H1 (cell line): ENCODE data around the gene ST6GALNAC5. TPM values are rescaled to one million over a fixed set of nuclear protein-coding genes. Genes with fewer than 3 reads are reported as not detected.

Source experiments
- BACH1 ChIP-seq: IDR thresholded peaks from 2 replicates; pipeline ENCODE4 v1.6.1; 2012; ENCODE audit warnings: low read length, improper control_type of control experiment
- CHD7 ChIP-seq: fragments of 300-600 bp; sonication (generic); IDR thresholded peaks from 2 replicates; pipeline ENCODE4 v1.7.1; 2012; ENCODE audit warnings: low read length, moderate library complexity, mild to moderate bottlenecking, inconsistent platforms; ENCODE audit not compliant: insufficient replicate concordance
- CTBP2 ChIP-seq: IDR thresholded peaks from 2 replicates; pipeline ENCODE4 v1.7.0; 2011; ENCODE audit warnings: borderline replicate concordance, mild to moderate bottlenecking, moderate library complexity, mixed read lengths, low read length; ENCODE audit not compliant: insufficient read depth, insufficient read length
- EP300 ChIP-seq, 2 experiments: IDR thresholded peaks; 1 replicate in 1 of 2; 2 replicates in 1 of 2; pipeline ENCODE4 v1.6.1; 2011 to 2012; ENCODE audit warnings: low read depth in 2 of 2, low read length in 2 of 2, mild to moderate bottlenecking in 2 of 2, borderline replicate concordance in 1 of 2, inconsistent platforms in 1 of 2, moderate library complexity in 1 of 2
- FOSL1 ChIP-seq: IDR thresholded peaks from 2 replicates; pipeline ENCODE4 v1.6.1; 2011; ENCODE audit warnings: mild to moderate bottlenecking, low read depth, low read length, moderate library complexity; ENCODE audit not compliant: insufficient read depth
- JUND ChIP-seq: IDR thresholded peaks from 2 replicates; pipeline ENCODE4 v1.6.1; 2011; ENCODE audit warnings: mild to moderate bottlenecking, improper control_type of control experiment, low read length
- POLR2A ChIP-seq, 2 experiments: IDR thresholded peaks; 1 replicate in 1 of 2; 2 replicates in 1 of 2; pipeline ENCODE4 v1.6.1; 2011; ENCODE audit warnings: low read depth in 2 of 2, low read length in 2 of 2, mild to moderate bottlenecking in 2 of 2; ENCODE audit errors: control extremely low read depth in 1 of 2
- SP2 ChIP-seq: IDR thresholded peaks from 2 replicates; pipeline ENCODE4 v1.6.1; 2012; ENCODE audit warnings: mild to moderate bottlenecking, low read length, inconsistent platforms
- SRF ChIP-seq: IDR thresholded peaks from 2 replicates; pipeline ENCODE4 v1.6.1; 2011; ENCODE audit warnings: mild to moderate bottlenecking, low read depth, low read length, moderate library complexity
- TAF1 ChIP-seq: IDR thresholded peaks from 2 replicates; pipeline ENCODE4 v1.6.1; 2011; ENCODE audit warnings: mild to moderate bottlenecking, low read depth, low read length
- polyA plus RNA-seq, 7 experiments: library from polyadenylated mRNA; depleted of rRNA in 3 of 7; stranded (reverse) in 5 of 7; unstranded in 2 of 7; fragments of >200 nt in 5 of 7; fragments of 200-250 nt in 2 of 7; gene quantifications; 1 replicate in 5 of 7; 2 replicates in 1 of 7; 4 replicates in 1 of 7; pipeline versions ENCODE4 v1.2.1 to v1.2.3, GENCODE V29; 2011 to 2013; ENCODE audit warnings: missing spikeins in 2 of 7, mixed read lengths in 2 of 7
- total RNA-seq: library from RNA; stranded (reverse); fragmentation: NEBNext Ultra II Directional; extraction: Animal tissue kit (Norgen Biotek cat#: 25700); gene quantifications from 2 replicates; pipeline ENCODE4 v1.2.1, GENCODE V29; 2021
- TF ChIP-seq, protein P1 (sequence below): IDR thresholded peaks from 2 replicates; pipeline ENCODE4 v1.6.1; 2011; ENCODE audit warnings: low read length, improper control_type of control experiment

Gene ST6GALNAC5
- total and polyA plus RNA-seq, 2 of the 8 experiments (the other 6 are each of a cell fraction or from before 2014, with no cell fraction given): 6.2 to 7.3 TPM

DNA sequence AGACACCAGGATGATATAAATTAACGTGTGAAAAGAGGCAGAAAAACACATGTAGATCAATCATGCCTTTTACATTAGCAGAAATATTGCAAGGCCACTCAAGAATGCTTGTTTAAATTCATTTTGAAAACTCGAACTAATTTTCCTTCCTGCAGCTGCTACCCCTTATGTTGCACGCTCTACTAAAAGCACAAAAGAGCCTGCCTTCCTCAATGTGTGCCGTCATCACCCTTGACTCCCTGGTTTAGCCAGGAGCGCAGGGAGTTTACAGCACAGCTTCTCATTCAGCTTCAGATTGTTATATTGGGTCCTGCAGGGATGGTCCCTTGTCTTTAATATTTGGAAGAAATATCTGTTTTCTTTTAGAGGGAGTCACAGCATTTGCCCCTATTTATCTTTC, 10.1 kb upstream of the ST6GALNAC5 start (continued):
- TF ChIP-seq CHD7 (no peak), FOSL1 (no peak), CTBP2 (no peak), EP300 (IDR thresholded peaks at IDR 0.05; ENCODE audit: borderline replicate concordance in 1 of 2, low read depth in 2 of 2, low read length in 2 of 2) (no peak), SP2 (no peak), BACH1 (no peak), TAF1 (no peak), SRF (no peak), JUND (no peak), POLR2A (IDR thresholded peaks at IDR 0.05; ENCODE audit: control extremely low read depth in 1 of 2, low read depth in 2 of 2, low read length in 2 of 2) (no peak)
- TF ChIP-seq, protein P1, sequence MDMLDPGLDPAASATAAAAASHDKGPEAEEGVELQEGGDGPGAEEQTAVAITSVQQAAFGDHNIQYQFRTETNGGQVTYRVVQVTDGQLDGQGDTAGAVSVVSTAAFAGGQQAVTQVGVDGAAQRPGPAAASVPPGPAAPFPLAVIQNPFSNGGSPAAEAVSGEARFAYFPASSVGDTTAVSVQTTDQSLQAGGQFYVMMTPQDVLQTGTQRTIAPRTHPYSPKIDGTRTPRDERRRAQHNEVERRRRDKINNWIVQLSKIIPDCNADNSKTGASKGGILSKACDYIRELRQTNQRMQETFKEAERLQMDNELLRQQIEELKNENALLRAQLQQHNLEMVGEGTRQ: no peak
- TF ChIP-seq, all 59 proteins: peak for 0
